ENCODE measurements around the gene KIR3DL3. TPM values are rescaled to one million over a fixed set of nuclear protein-coding genes. Genes with fewer than 3 reads are reported as not detected.

The KIR3DL3 gene
- total RNA-seq, 1 experiment from 2014 or later, result not detected

DNA sequence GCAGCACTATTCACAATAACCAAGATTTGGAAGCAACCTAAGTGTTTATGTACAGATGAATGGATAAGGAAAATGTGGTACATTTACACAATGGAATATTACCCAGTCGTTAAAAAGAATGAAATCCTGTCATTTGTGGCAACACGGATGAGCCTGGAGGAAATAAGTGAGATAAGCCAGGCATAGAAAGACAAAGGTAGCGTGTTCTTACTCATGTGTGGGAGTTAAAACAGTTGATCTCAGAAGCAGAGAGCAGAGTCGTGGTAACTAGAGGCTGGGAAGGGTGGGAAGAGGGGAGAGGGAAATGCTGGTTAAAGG lies 32.0 kb upstream of the KIR3DL3 start:
- ATAC-seq (no peak), DNase-seq (no peak)
- no peaks in the 10 kb centered on the region for H3K9me3 ChIP-seq (ENCODE audit: low read length)
- H3K79me2 ChIP-seq (ENCODE audit: low read length), result no peaks in the 10 kb centered on the region
- H3K4me2 ChIP-seq (ENCODE audit: low read length), result no peak overlapping the region
- no peaks in the 10 kb centered on the region for H3F3A ChIP-seq (ENCODE audit: low read length, unreplicated experiment)
- H2AFZ ChIP-seq (ENCODE audit: low read length), result no peak overlapping the region
- intact Hi-C loops (cut with micrococcal nuclease), result no loop called here
- no peak for TF ChIP-seq EZH2phosphoT487 (IDR thresholded peaks at IDR 0.05; ENCODE audit: borderline replicate concordance, low read length)
- no peak for TF ChIP-seq EZH2 (IDR thresholded peaks at IDR 0.05; ENCODE audit: low read length, unreplicated experiment)
- TF ChIP-seq, protein P1, sequence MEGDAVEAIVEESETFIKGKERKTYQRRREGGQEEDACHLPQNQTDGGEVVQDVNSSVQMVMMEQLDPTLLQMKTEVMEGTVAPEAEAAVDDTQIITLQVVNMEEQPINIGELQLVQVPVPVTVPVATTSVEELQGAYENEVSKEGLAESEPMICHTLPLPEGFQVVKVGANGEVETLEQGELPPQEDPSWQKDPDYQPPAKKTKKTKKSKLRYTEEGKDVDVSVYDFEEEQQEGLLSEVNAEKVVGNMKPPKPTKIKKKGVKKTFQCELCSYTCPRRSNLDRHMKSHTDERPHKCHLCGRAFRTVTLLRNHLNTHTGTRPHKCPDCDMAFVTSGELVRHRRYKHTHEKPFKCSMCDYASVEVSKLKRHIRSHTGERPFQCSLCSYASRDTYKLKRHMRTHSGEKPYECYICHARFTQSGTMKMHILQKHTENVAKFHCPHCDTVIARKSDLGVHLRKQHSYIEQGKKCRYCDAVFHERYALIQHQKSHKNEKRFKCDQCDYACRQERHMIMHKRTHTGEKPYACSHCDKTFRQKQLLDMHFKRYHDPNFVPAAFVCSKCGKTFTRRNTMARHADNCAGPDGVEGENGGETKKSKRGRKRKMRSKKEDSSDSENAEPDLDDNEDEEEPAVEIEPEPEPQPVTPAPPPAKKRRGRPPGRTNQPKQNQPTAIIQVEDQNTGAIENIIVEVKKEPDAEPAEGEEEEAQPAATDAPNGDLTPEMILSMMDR (conservative IDR thresholded peaks at IDR 0.05; ENCODE audit: low read depth, low read length), result no peak
- POLR2A ChIA-PET (ENCODE audit: unreplicated experiment), result no interaction called here
- no TSS peak for BruUV-seq (replicated peaks)
- no peak overlapping the region for H3K9ac ChIP-seq (ENCODE audit: low read length)
- no peaks in the 10 kb centered on the region for H3K9me2 ChIP-seq (replicated peaks; ENCODE audit: low read length)
- H3K27ac ChIP-seq (ENCODE audit: low read length), result no peak overlapping the region
- no peaks in the 10 kb centered on the region; the same call in 1 of the 2 replicates for H4K20me1 ChIP-seq (ENCODE audit: low read length)
- no peak overlapping the region for H3K4me3 ChIP-seq (ENCODE audit: low read length)
- CTCF ChIA-PET, result no interaction called here
- H3K27me3 ChIP-seq (ENCODE audit: low read length), result peaks cover 52% of the 10 kb centered on the region
- H3K36me3 ChIP-seq (ENCODE audit: low read depth, low read length), result no peaks in the 10 kb centered on the region
- H3K4me1 ChIP-seq (ENCODE audit: insufficient read depth, low read length), result no peaks in the 10 kb centered on the region

DNA sequence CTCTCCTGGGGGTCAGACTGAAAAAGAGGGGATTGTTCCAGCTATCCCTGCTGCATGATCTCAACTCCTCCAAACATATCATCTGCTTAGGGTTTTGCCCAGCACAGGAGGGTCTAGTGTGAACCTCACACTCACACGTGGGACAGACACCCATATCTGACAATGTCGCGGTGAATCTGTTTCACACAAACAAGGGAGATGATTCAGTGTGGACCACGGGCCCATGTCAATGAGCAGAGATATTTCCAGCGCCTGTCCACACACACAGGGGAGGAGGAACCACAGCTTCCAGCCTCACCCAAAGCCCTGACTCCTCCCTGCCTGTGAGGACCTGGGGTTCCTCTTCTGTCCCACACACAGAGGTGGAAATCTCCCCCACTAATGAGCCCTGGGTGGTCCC lies 29.6 kb upstream of the KIR3DL3 start:
- Histone ChIP-seq H3K27me3 (ENCODE audit: low read length) (peaks cover 39% of the 10 kb centered on the region), H3K9me3 (ENCODE audit: low read length) (no peaks in the 10 kb centered on the region), H3K4me2 (ENCODE audit: low read length) (no peak overlapping the region), H4K20me1 (ENCODE audit: low read length) (no peaks in the 10 kb centered on the region), H3K9me2 (replicated peaks; ENCODE audit: low read length) (no peaks in the 10 kb centered on the region), H3F3A (ENCODE audit: low read length, unreplicated experiment) (no peaks in the 10 kb centered on the region), H3K27ac (ENCODE audit: low read length) (no peak overlapping the region), H3K9ac (ENCODE audit: low read length) (no peak overlapping the region), H3K79me2 (ENCODE audit: low read length) (no peaks in the 10 kb centered on the region), H2AFZ (ENCODE audit: low read length) (no peak overlapping the region), H3K4me3 (ENCODE audit: low read length) (no peak overlapping the region), H3K36me3 (ENCODE audit: low read depth, low read length) (no peaks in the 10 kb centered on the region), H3K4me1 (ENCODE audit: insufficient read depth, low read length) (no peaks in the 10 kb centered on the region)
- TF ChIP-seq, protein P1 (conservative IDR thresholded peaks at IDR 0.05; ENCODE audit: low read depth, low read length), result no peak
- TF ChIP-seq EZH2 (IDR thresholded peaks at IDR 0.05; ENCODE audit: low read length, unreplicated experiment) (no peak), EZH2phosphoT487 (IDR thresholded peaks at IDR 0.05; ENCODE audit: borderline replicate concordance, low read length) (no peak)
- no TSS peak for BruUV-seq (replicated peaks)
- DNase-seq (no peak), ATAC-seq (no peak)
- POLR2A ChIA-PET (ENCODE audit: unreplicated experiment), result no interaction called here
- intact Hi-C loops (cut with micrococcal nuclease), result no loop called here
- CTCF ChIA-PET, result no interaction called here

DNA sequence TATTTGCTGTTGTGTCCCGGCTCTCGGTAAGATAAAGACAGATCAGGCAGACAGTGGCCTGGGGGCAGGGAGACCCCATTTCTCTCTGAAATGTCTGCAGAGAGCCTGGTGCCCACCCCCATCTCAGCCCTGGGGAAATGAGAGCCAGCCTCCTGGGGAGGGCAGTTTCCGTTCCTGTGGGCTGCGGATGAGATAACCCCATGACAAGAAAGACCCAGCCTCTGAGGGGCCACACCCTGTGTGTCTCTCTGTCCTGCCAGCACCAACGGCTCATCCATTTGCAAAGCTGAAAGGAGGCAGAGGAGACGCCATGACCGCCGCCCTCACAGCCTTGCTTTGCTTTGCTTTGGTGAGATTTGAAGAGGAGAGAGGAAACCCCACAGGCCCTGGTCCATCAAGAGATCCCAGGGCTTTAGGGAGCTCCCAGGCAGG lies 28.1 kb upstream of the KIR3DL3 start:
- Histone ChIP-seq H3K27me3 (ENCODE audit: low read length) (peaks cover 47% of the 10 kb centered on the region), H3K9me3 (ENCODE audit: low read length) (no peaks in the 10 kb centered on the region), H4K20me1 (ENCODE audit: low read length) (no peaks in the 10 kb centered on the region), H3F3A (ENCODE audit: low read length, unreplicated experiment) (no peaks in the 10 kb centered on the region), H3K4me2 (ENCODE audit: low read length) (no peak overlapping the region), H3K36me3 (ENCODE audit: low read depth, low read length) (no peaks in the 10 kb centered on the region), H3K4me3 (ENCODE audit: low read length) (no peak overlapping the region), H3K9ac (ENCODE audit: low read length) (no peak overlapping the region), H3K9me2 (replicated peaks; ENCODE audit: low read length) (no peaks in the 10 kb centered on the region), H2AFZ (ENCODE audit: low read length) (no peak overlapping the region), H3K27ac (ENCODE audit: low read length) (no peak overlapping the region), H3K4me1 (ENCODE audit: insufficient read depth, low read length) (no peaks in the 10 kb centered on the region), H3K79me2 (ENCODE audit: low read length) (no peaks in the 10 kb centered on the region)
- intact Hi-C loops (cut with micrococcal nuclease), result no loop called here
- ATAC-seq (no peak), DNase-seq (no peak)
- ChIA-PET POLR2A (ENCODE audit: unreplicated experiment) (no interaction called here), CTCF (no interaction called here)
- no peak for TF ChIP-seq EZH2phosphoT487 (IDR thresholded peaks at IDR 0.05; ENCODE audit: borderline replicate concordance, low read length)
- TF ChIP-seq, protein P1 (conservative IDR thresholded peaks at IDR 0.05; ENCODE audit: low read depth, low read length), result no peak
- no peak for TF ChIP-seq EZH2 (IDR thresholded peaks at IDR 0.05; ENCODE audit: low read length, unreplicated experiment)
- BruUV-seq (replicated peaks), result no TSS peak

All from PC-3 (cell line).